HEK293 (cell line): ENCODE results near the gene BCL6B.
"Not testable (repeated sequence)": the region's sequence is repeated elsewhere in the genome, so short reads cannot be mapped to it uniquely, and the experiment has no call there.

Experiments
- CTCF ChIA-PET: fragments of 350-600 bp; formaldehyde crosslinking; extraction: SDS; loops from one replicate; lab custom pipeline; 2021; ENCODE audit warnings: antibody characterized with exemption; lab: Yijun Ruan, JAX
- POLR2A ChIA-PET: fragments of 300-600 bp; formaldehyde crosslinking; extraction: SDS; loops from one replicate; lab custom pipeline; 2020; ENCODE audit warnings: antibody characterized with exemption, inconsistent platforms; lab: Yijun Ruan, JAX
- H3K27ac ChIP-seq: fragments of 200-500 bp; sonication (Bioruptor generic); 2 replicates; pipeline ENCODE4 v1.5.1; 2014; ENCODE audit warnings: low read depth, low read length, control low read depth, inconsistent platforms; ENCODE audit errors: extremely low read depth
- H3K36me3 ChIP-seq, 2 experiments: fragments of 200-500 bp in 1 of 2; sonication (Bioruptor generic) in 1 of 2; 1 replicate in 1 of 2; 2 replicates in 1 of 2; pipeline ENCODE4 v1.5.1; 2014 to 2017; ENCODE audit warnings: inconsistent platforms in 2 of 2, low read length in 2 of 2; ENCODE audit not compliant: control insufficient read depth in 2 of 2, insufficient read depth in 1 of 2
- H3K4me1 ChIP-seq: fragments of 200-500 bp; sonication (Bioruptor generic); 2 replicates; pipeline ENCODE4 v1.5.1; 2014; ENCODE audit warnings: mild to moderate bottlenecking, low read length, inconsistent platforms; ENCODE audit not compliant: control insufficient read depth, insufficient read depth
- H3K4me3 ChIP-seq: 2 replicates; pipeline ENCODE4 v1.5.1; 2011; ENCODE audit warnings: low read depth, mild to moderate bottlenecking, control low read depth, low read length, moderate library complexity
- H3K9me3 ChIP-seq: fragments of 200-500 bp; sonication (Bioruptor generic); 2 replicates; pipeline ENCODE4 v1.5.1; 2014; ENCODE audit warnings: low read depth, low read length, inconsistent platforms; ENCODE audit not compliant: control insufficient read depth, insufficient read depth
- BCL11A ChIP-seq: fragments of 450-650 bp; formaldehyde crosslinking; IDR thresholded peaks from 2 replicates; pipeline ENCODE4 v1.5.1; 2016; ENCODE audit warnings: low read depth, missing biosample characterization, missing genetic modification characterization
- REST ChIP-seq: fragments of 450-650 bp; formaldehyde crosslinking; IDR thresholded peaks from 2 replicates; pipeline ENCODE4 v1.5.1; 2016; ENCODE audit warnings: missing biosample characterization, missing genetic modification characterization
- SETDB1 ChIP-seq: IDR thresholded peaks from one replicate; pipeline ENCODE4 v1.6.1; 2017; ENCODE audit warnings: mild to moderate bottlenecking, low read length, moderate library complexity, mixed read lengths; ENCODE audit not compliant: insufficient read length
- ZBTB21 ChIP-seq: fragments of 450-650 bp; formaldehyde crosslinking; IDR thresholded peaks from 2 replicates; pipeline ENCODE4 v1.5.1; 2017; ENCODE audit warnings: missing biosample characterization, missing genetic modification characterization
- ZNF248 ChIP-seq: fragments of 450-650 bp; formaldehyde crosslinking; IDR thresholded peaks from 2 replicates; pipeline ENCODE4 v1.5.1; 2017; ENCODE audit warnings: missing biosample characterization, missing genetic modification characterization
- ZNF280C ChIP-seq: fragments of 450-650 bp; formaldehyde crosslinking; IDR thresholded peaks from 2 replicates; pipeline ENCODE4 v1.5.1; 2016; ENCODE audit warnings: missing biosample characterization, missing genetic modification characterization
- ZNF549 ChIP-seq: fragments of 450-650 bp; IDR thresholded peaks from 2 replicates; pipeline ENCODE4 v1.5.1; 2018; ENCODE audit warnings: missing biosample characterization, missing genetic modification characterization, mild to moderate bottlenecking, inconsistent platforms, moderate library complexity
- ZNF623 ChIP-seq: fragments of 450-650 bp; formaldehyde crosslinking; IDR thresholded peaks from 2 replicates; pipeline ENCODE4 v1.5.1; 2016; ENCODE audit warnings: missing biosample characterization, missing genetic modification characterization
- ZNF837 ChIP-seq: fragments of 450-650 bp; formaldehyde crosslinking; IDR thresholded peaks from 2 replicates; pipeline ENCODE4 v1.5.1; 2016; ENCODE audit warnings: missing biosample characterization, missing genetic modification characterization
- ZSCAN5A ChIP-seq: fragments of 450-650 bp; formaldehyde crosslinking; IDR thresholded peaks from 2 replicates; pipeline ENCODE4 v1.5.1; 2016; ENCODE audit warnings: missing biosample characterization, missing genetic modification characterization
- TF ChIP-seq, protein P1 (sequence below): fragments of 450-650 bp; formaldehyde crosslinking; IDR thresholded peaks from 2 replicates; pipeline ENCODE4 v1.5.1; 2016; ENCODE audit warnings: missing biosample characterization, missing genetic modification characterization, low read depth
- TF ChIP-seq, protein P2 (sequence below): fragments of 450-650 bp; formaldehyde crosslinking; IDR thresholded peaks from 2 replicates; pipeline ENCODE4 v1.5.1; 2016; ENCODE audit warnings: missing biosample characterization, missing genetic modification characterization

The BCL6B gene

DNA sequence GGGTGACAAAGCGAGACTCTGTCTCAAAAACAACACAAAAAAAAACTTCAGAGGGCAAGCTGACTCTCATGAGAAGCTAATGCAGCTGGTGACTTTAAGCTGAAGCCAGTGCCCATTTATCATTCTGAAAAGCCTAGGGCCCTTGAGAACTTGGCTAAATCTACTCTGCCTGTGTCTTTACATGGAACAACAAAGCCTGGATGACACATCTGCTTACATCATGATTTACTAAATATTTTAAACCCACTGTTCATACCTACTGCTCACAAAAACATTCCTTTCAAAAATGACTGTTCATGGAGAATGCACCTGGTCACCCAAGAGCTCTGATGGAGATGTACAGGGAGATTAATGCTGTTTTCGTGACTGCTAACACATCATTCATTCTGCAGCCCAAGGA, 33.1 kb upstream of the BCL6B start (continued):
- TF ChIP-seq, protein P1, sequence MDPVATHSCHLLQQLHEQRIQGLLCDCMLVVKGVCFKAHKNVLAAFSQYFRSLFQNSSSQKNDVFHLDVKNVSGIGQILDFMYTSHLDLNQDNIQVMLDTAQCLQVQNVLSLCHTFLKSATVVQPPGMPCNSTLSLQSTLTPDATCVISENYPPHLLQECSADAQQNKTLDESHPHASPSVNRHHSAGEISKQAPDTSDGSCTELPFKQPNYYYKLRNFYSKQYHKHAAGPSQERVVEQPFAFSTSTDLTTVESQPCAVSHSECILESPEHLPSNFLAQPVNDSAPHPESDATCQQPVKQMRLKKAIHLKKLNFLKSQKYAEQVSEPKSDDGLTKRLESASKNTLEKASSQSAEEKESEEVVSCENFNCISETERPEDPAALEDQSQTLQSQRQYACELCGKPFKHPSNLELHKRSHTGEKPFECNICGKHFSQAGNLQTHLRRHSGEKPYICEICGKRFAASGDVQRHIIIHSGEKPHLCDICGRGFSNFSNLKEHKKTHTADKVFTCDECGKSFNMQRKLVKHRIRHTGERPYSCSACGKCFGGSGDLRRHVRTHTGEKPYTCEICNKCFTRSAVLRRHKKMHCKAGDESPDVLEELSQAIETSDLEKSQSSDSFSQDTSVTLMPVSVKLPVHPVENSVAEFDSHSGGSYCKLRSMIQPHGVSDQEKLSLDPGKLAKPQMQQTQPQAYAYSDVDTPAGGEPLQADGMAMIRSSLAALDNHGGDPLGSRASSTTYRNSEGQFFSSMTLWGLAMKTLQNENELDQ, result no peak
- TF ChIP-seq ZSCAN5A (no peak), ZNF623 (no peak), ZNF280C (tag by site-specific recombination) (no peak), REST (tag by site-specific recombination) (no peak), ZNF549 (tag by site-specific recombination) (no peak), ZNF837 (tag by site-specific recombination) (no peak), SETDB1 (no peak), ZNF248 (no peak), ZBTB21 (tag by site-specific recombination) (no peak), BCL11A (tag by site-specific recombination) (no peak)
- TF ChIP-seq, protein P2, sequence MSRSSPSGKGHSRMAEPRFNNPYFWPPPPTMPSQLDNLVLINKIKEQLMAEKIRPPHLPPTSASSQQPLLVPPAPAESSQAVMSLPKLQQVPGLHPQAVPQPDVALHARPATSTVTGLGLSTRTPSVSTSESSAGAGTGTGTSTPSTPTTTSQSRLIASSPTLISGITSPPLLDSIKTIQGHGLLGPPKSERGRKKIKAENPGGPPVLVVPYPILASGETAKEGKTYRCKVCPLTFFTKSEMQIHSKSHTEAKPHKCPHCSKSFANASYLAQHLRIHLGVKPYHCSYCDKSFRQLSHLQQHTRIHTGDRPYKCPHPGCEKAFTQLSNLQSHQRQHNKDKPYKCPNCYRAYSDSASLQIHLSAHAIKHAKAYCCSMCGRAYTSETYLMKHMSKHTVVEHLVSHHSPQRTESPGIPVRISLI, result no peak

DNA sequence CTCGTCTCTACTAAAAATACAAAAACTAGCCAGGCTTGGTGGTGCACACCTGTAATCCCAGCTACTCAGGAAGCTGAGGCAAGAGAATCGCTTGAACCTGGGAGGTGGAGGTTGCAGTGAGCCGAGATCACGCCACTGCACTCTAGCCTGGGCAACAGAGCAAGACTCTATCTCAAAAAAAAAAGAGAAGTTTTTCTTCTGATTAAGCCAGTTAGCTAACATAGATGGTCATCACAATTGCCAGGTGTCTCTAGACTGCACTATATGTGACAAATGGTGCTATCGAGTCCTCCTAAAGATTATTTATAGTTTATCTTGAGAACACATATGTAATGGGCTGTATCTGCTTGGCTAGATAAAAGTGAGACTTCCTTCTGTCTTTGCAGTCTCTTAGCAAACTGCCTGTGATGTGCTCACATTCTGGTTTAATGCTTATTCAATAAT, 29.2 kb upstream of the BCL6B start:
- peaks cover 3 to 19% of the 10 kb centered on the region in 2 experiments; a peak in 2 of 3 replicates for H3K36me3 ChIP-seq
- not testable (repeated sequence) for H3K4me3 ChIP-seq, H3K4me1 ChIP-seq, H3K27ac ChIP-seq, H3K9me3 ChIP-seq
- POLR2A ChIA-PET, result interaction anchor here (0.7 to 0.8 kb wide), 2 partner anchors 10 to 11 kb away, joined by 3 read pairs; no protein-coding TSS in a partner anchor
- CTCF ChIA-PET, result interaction anchor here (1.0 to 3.0 kb wide), 5 partner anchors 11 to 150 kb away, joined by 3 to 22 read pairs (median 5); no protein-coding TSS in a partner anchor
